ENCODE results near the gene NBEA. TPM values are rescaled to one million over a fixed set of nuclear protein-coding genes. Genes with fewer than 3 reads are reported as not detected.

The NBEA gene
- total RNA-seq, 1 donor from 2014 or later, result 3.9 TPM

DNA sequence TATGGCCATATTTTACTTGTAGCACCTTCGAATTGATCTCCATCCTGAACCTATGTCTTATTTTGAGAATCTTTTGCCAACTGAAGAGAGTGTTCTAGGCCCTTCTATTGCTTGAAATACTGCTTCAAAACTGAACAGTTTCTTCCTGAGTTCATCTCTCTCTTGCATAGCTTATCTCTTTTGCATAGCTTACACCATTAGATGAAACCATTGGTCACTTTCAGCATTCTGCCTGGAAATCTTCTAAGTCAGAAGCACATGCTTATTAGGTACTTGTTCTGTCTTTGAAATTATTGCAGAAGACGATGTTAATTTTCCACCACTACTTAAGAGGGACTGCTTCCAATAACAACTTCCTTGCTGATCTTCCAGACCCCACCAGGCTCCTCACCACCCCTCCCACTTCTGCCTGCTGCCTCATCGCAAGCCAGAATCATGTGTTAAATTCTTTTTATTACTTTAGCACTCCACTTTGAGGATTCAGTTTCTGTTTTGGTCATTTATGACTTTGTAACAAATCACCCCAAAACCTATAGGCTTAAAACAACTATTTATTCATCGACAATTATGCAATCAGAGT lies 656.8 kb downstream of the NBEA start:
- Mint-ChIP-seq H3K9me3 (no peaks in the 10 kb centered on the region), H3K27ac (no peak overlapping the region), H3K4me1 (no peaks in the 10 kb centered on the region), H3K36me3 (ENCODE audit: low read depth) (no peaks in the 10 kb centered on the region), H3K27me3 (no peaks in the 10 kb centered on the region), H3K4me3 (no peak overlapping the region)
- DNase-seq (no peak), ATAC-seq (ENCODE audit: low read depth) (no peak)
- intact Hi-C loops (cut with micrococcal nuclease), result no loop called here
- ChIA-PET CTCF (no interaction called here), POLR2A (no interaction called here)
- TF ChIP-seq, protein P1, sequence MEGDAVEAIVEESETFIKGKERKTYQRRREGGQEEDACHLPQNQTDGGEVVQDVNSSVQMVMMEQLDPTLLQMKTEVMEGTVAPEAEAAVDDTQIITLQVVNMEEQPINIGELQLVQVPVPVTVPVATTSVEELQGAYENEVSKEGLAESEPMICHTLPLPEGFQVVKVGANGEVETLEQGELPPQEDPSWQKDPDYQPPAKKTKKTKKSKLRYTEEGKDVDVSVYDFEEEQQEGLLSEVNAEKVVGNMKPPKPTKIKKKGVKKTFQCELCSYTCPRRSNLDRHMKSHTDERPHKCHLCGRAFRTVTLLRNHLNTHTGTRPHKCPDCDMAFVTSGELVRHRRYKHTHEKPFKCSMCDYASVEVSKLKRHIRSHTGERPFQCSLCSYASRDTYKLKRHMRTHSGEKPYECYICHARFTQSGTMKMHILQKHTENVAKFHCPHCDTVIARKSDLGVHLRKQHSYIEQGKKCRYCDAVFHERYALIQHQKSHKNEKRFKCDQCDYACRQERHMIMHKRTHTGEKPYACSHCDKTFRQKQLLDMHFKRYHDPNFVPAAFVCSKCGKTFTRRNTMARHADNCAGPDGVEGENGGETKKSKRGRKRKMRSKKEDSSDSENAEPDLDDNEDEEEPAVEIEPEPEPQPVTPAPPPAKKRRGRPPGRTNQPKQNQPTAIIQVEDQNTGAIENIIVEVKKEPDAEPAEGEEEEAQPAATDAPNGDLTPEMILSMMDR (IDR thresholded peaks at IDR 0.05), result no peak

DNA sequence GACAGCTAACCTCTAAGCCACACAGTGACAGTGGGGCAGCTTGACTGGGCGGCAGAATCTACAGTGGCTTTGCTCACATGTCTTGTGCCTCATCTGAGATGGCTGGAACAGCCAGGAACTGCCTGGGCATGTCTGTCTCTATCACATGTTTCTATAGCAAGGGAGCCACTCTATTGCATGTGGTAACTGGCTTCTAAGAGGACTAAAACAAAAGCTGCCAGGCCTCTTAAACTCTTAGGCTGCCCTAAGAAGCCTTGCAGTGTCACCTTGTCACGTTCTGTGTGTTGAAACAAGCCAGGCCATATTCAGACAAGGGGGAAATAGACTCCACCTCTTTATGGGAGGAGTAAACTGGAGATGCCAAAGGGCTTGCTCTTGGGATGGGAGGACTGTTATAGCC lies 657.3 kb downstream of the NBEA start:
- Mint-ChIP-seq H3K36me3 (ENCODE audit: low read depth) (no peaks in the 10 kb centered on the region), H3K4me3 (no peak overlapping the region), H3K27me3 (no peaks in the 10 kb centered on the region), H3K4me1 (no peaks in the 10 kb centered on the region), H3K27ac (no peak overlapping the region), H3K9me3 (no peaks in the 10 kb centered on the region)
- intact Hi-C loops (cut with micrococcal nuclease), result no loop called here
- CTCF ChIA-PET, result no interaction called here
- POLR2A ChIA-PET, result no interaction called here
- no peak for DNase-seq
- TF ChIP-seq, protein P1 (IDR thresholded peaks at IDR 0.05), result no peak
- ATAC-seq (ENCODE audit: low read depth), result no peak

DNA sequence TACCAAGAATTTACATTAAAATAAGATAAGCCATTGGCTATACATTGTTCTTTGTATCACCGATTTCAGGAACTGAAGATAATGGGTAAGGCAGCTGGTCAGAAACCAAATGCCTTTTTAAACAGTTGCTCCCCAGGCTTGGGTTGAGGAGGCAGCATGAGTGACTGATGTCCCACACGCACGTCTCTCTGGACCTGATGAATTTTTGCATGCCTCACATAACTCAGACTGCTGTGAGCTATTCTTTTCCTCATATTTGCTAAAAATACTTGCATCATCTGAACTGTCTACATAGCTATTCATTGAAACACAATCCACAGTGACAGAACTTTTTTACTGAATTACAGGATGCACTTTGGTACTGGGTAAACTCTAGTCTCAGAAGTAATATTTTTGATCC lies 658.1 kb downstream of the NBEA start:
- Mint-ChIP-seq H3K36me3 (ENCODE audit: low read depth) (no peaks in the 10 kb centered on the region), H3K27me3 (no peaks in the 10 kb centered on the region), H3K4me1 (no peaks in the 10 kb centered on the region), H3K4me3 (no peak overlapping the region), H3K27ac (no peak overlapping the region), H3K9me3 (no peaks in the 10 kb centered on the region)
- TF ChIP-seq, protein P1 (IDR thresholded peaks at IDR 0.05), result no peak
- no peak for DNase-seq
- CTCF ChIA-PET, result no interaction called here
- intact Hi-C loops (cut with micrococcal nuclease), result no loop called here
- ATAC-seq (ENCODE audit: low read depth), result no peak
- POLR2A ChIA-PET, result no interaction called here

DNA sequence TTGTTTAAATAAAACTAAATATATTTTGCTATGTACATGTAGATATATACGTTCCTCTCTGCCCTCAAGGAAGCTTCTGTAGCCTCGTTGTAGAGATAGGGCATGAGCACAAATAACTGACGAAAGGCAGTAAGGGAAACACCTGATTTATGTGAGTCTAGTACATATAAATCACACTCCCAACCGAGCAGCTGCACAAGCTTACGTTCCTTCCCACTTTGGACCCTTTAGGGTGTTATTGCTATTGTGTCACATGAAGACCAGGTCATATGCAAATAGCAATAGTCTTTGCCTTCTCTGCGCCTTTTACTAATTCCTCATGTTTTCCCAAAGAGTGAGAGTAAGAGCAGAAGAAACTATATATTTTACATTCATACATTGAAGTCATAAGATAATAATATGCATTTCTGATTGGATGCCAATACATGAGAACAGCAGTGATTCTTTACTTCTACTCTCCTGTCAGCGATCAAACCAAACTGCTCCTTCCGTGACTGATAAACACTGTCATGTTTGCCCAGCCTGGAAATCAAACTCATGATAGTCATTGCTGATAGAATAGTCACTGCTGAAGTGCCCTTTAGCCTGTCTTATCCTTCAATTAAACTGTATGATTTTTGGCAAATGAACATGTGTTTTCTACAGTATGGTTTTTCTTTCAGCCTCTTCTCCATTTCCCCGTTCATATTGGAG lies 661.7 kb downstream of the NBEA start:
- ATAC-seq (ENCODE audit: low read depth) (no peak), DNase-seq (no peak)
- ChIA-PET CTCF (no interaction called here), POLR2A (no interaction called here)
- no peaks in the 10 kb centered on the region for H3K9me3 Mint-ChIP-seq
- H3K4me1 Mint-ChIP-seq, result no peaks in the 10 kb centered on the region
- no peak overlapping the region for H3K4me3 Mint-ChIP-seq
- TF ChIP-seq, protein P1 (IDR thresholded peaks at IDR 0.05), result no peak
- H3K27me3 Mint-ChIP-seq, result no peaks in the 10 kb centered on the region
- intact Hi-C loops (cut with micrococcal nuclease), result no loop called here
- H3K36me3 Mint-ChIP-seq (ENCODE audit: low read depth), result no peaks in the 10 kb centered on the region
- H3K27ac Mint-ChIP-seq, result no peak overlapping the region

DNA sequence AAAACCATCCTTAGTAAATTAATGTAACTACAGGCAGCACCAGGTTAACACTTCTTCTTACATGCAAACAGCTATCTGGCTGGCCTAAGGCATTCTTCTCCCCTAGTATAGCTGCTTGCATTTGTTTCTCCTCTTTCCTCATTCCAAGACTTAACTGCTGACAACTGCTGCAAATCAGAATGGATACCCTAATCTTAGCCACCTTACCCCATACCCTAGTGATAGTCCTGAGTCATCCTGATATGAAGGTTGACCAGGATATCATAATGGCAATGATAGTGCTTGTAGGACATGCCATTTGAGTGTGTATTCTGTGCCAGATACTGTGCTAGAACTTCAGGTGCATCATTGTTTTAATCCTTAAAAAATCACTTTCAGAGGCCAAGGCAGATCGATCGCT lies 672.6 kb downstream of the NBEA start:
- Mint-ChIP-seq H3K36me3 (ENCODE audit: low read depth) (no peaks in the 10 kb centered on the region), H3K27me3 (no peaks in the 10 kb centered on the region), H3K4me1 (no peaks in the 10 kb centered on the region), H3K27ac (no peak overlapping the region), H3K4me3 (no peak overlapping the region), H3K9me3 (peaks cover 4% of the 10 kb centered on the region)
- ATAC-seq (ENCODE audit: low read depth) (no peak), DNase-seq (no peak)
- intact Hi-C loops (cut with micrococcal nuclease), result no loop called here
- ChIA-PET POLR2A (no interaction called here), CTCF (no interaction called here)
- TF ChIP-seq, protein P1 (IDR thresholded peaks at IDR 0.05), result no peak

Measured in activated B cell treated with CpG ODN at 0.5 μM for 24 hours (primary cell).